Thyroid gland (tissue), 4 donors: ENCODE data around the gene FAM83B. TPM values are rescaled to one million over a fixed set of nuclear protein-coding genes. Genes with fewer than 3 reads are reported as not detected.
"Not testable (repeated sequence)": the region's sequence is repeated elsewhere in the genome, so short reads cannot be mapped to it uniquely, and the experiment has no call there.

ENCODE experiments used
- DNase-seq, 2 donors: peaks; one replicate each; pipeline ENCODE4 v3.0.0-alpha.2; 2019
- H3K27ac ChIP-seq, 3 donors: fragments of 200-600 bp; sonication (generic); 1 replicate in 2 of 3; 2 replicates in 1 of 3; pipeline ENCODE4 v1.5.1; 2016 to 2019; ENCODE audit warnings: mild to moderate bottlenecking in 1 of 3, moderate library complexity in 1 of 3
- H3K27me3 ChIP-seq: fragments of 200-600 bp; sonication (generic); one replicate; pipeline ENCODE4 v1.5.1; 2019
- H3K36me3 ChIP-seq, 2 donors: fragments of 200-600 bp; sonication (generic); one replicate each; pipeline ENCODE4 v1.5.1; 2016 to 2019
- H3K4me1 ChIP-seq, 2 donors: fragments of 200-600 bp; sonication (generic); one replicate each; pipeline ENCODE4 v1.5.1; 2017 to 2019
- H3K4me3 ChIP-seq, 3 donors: fragments of 200-600 bp; sonication (generic); replicated peaks in 1 of 3; 1 replicate in 2 of 3; 2 replicates in 1 of 3; pipeline ENCODE4 v1.5.1; 2016; ENCODE audit warnings: mild to moderate bottlenecking in 1 of 3
- H3K9me3 ChIP-seq: fragments of 200-600 bp; sonication (generic); one replicate; pipeline ENCODE4 v1.5.1; 2017
- POLR2A ChIP-seq, 2 donors: fragments of 450-650 bp; IDR thresholded peaks; one replicate each; pipeline ENCODE4 v1.6.1; 2017; ENCODE audit warnings: antibody characterized with exemption in 2 of 2, mild to moderate bottlenecking in 2 of 2, moderate library complexity in 1 of 2
- WGBS, 2 donors: methylation state at CpG; one replicate each; pipeline ENCODE4 v1.1.5; 2017; 5-methylcytosine and 5-hydroxymethylcytosine counted together
- intact Hi-C: fragments of 100-400 bp; cut with DNase I; formaldehyde crosslinking; loops from one replicate; pipeline ENCODE4 v1.15.1; 2023
- total RNA-seq, 4 donors: library from RNA; depleted of rRNA; stranded (reverse); fragments of >200 nt; gene quantifications; one replicate each; pipeline ENCODE4 v1.2.3, GENCODE V29; 2016
- TF ChIP-seq, protein P1 (sequence below), 6 experiments: fragments of 200-600 bp in 3 of 6; fragments of 450-650 bp in 3 of 6; sonication (generic) in 3 of 6; IDR thresholded peaks; one replicate each; pipeline ENCODE4 v1.5.1; 2016 to 2019; ENCODE audit warnings: antibody characterized with exemption in 6 of 6, mild to moderate bottlenecking in 2 of 6, inconsistent platforms in 1 of 6, moderate library complexity in 1 of 6

The FAM83B gene
- total RNA-seq, 4 donors from 2014 or later: 20.3 to 29.9 (median 23.5) TPM

DNA sequence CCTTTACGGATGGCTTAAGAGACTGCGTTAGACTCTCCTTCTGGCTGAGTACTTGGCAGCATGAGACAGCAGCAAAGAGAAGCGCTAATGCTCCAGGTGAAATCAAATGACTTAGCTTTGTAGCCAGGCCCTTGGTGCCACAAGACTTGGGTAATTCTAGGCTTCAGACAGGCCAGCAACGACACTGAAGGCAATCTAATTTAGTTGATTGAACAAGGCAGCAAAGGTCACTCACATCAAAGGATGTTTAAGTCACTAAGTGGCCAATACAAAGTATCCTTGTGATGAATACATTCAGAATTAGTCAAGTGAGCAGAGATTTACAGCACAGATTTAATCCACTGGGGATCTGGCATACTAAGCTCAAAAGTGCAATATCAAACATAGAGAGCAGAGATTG, 113.2 kb downstream of the FAM83B start:
- no peaks in the 10 kb centered on the region for H3K27me3 ChIP-seq
- no peaks in the 10 kb centered on the region for H3K4me1 ChIP-seq
- 54 to 66% methylated on average over 4 of the region's 4 CpGs for WGBS, 2 donors
- no peak overlapping the region for H3K4me3 ChIP-seq
- no peaks in the 10 kb centered on the region for H3K36me3 ChIP-seq
- intact Hi-C loops: no loop called here
- no peak for TF ChIP-seq POLR2A (IDR thresholded peaks at IDR 0.05)
- TF ChIP-seq, protein P1, sequence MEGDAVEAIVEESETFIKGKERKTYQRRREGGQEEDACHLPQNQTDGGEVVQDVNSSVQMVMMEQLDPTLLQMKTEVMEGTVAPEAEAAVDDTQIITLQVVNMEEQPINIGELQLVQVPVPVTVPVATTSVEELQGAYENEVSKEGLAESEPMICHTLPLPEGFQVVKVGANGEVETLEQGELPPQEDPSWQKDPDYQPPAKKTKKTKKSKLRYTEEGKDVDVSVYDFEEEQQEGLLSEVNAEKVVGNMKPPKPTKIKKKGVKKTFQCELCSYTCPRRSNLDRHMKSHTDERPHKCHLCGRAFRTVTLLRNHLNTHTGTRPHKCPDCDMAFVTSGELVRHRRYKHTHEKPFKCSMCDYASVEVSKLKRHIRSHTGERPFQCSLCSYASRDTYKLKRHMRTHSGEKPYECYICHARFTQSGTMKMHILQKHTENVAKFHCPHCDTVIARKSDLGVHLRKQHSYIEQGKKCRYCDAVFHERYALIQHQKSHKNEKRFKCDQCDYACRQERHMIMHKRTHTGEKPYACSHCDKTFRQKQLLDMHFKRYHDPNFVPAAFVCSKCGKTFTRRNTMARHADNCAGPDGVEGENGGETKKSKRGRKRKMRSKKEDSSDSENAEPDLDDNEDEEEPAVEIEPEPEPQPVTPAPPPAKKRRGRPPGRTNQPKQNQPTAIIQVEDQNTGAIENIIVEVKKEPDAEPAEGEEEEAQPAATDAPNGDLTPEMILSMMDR (IDR thresholded peaks at IDR 0.05): no peak
- DNase-seq: peak in 1 of 2 donors; percentile 3
- H3K9me3 ChIP-seq: no peaks in the 10 kb centered on the region
- H3K27ac ChIP-seq: no peak overlapping the region

DNA sequence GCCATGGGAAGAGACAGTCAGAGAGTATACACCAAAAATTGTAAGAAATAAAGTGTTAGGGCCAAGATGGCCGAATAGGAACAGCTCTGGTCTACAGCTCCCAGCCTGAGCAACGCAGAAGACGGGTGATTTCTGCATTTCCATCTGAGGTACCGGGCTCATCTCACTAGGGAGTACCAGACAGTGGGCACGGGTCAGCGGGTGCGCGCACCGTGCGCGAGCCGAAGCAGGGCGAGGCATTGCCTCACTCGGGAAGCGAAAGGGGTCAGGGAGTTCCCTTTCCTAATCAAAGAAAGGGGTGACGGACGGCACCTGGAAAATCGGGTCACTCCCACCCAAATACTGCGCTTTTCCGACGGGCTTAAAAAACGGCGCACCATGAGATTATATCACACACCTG, 114.8 kb downstream of the FAM83B start:
- H3K4me1 ChIP-seq, H3K4me3 ChIP-seq, H3K27me3 ChIP-seq, H3K27ac ChIP-seq, H3K36me3 ChIP-seq, intact Hi-C loops, DNase-seq, H3K9me3 ChIP-seq: not testable (repeated sequence)
- 94 to 97% methylated on average over 23 of the region's 23 CpGs for WGBS, 2 donors

GRCh38 chr6:54970337-54970736, 123.8 kb downstream of the FAM83B start:
- WGBS, 2 donors: 93 to 97% methylated on average over 3 of the region's 3 CpGs
- H3K27ac ChIP-seq: no peak overlapping the region
- intact Hi-C loops: no loop called here
- no peaks in the 10 kb centered on the region for H3K9me3 ChIP-seq
- H3K4me3 ChIP-seq: no peak overlapping the region
- no peak for TF ChIP-seq POLR2A (IDR thresholded peaks at IDR 0.05)
- TF ChIP-seq, protein P1 (IDR thresholded peaks at IDR 0.05): no peak
- no peak for DNase-seq
- H3K36me3 ChIP-seq: no peaks in the 10 kb centered on the region
- H3K4me1 ChIP-seq: no peaks in the 10 kb centered on the region
- H3K27me3 ChIP-seq: no peaks in the 10 kb centered on the region

DNA sequence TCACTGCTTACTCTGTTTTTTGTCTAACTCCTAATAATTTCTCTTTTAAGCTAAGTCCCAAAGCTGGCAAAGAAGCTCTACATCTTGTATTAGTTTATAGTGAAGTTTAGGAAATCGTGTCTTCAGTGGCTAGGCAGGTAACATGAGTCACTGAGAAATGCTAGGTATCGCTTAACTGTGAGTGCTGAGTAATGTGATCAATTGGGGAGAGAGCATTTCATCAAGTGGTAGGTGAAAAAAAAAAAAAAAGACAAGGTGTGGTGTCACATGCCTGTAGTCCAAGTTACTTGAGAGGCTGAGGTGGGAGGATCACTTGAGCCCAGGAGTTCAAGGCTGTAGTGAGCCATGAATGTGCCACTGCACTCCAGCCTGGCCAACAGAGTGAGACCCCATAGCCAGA, 125.3 kb downstream of the FAM83B start:
- no peaks in the 10 kb centered on the region for H3K4me1 ChIP-seq
- WGBS, 2 donors: 74 to 87% methylated on average over 2 of the region's 2 CpGs
- intact Hi-C loops: no loop called here
- TF ChIP-seq, protein P1 (IDR thresholded peaks at IDR 0.05): no peak
- TF ChIP-seq POLR2A (IDR thresholded peaks at IDR 0.05): no peak
- no peak for DNase-seq
- H3K27me3 ChIP-seq: no peaks in the 10 kb centered on the region
- no peak overlapping the region for H3K27ac ChIP-seq
- no peaks in the 10 kb centered on the region for H3K9me3 ChIP-seq
- no peaks in the 10 kb centered on the region for H3K36me3 ChIP-seq
- no peak overlapping the region for H3K4me3 ChIP-seq

- H3K27me3 ChIP-seq, DNase-seq, H3K36me3 ChIP-seq, intact Hi-C loops, H3K4me1 ChIP-seq, H3K9me3 ChIP-seq, H3K4me3 ChIP-seq, H3K27ac ChIP-seq: not testable (repeated sequence)
- 97% methylated on average over 5 of the region's 24 CpGs; no CpG with 5 or more reads in 1 of the 2 donors for WGBS, 2 donors
These were observed 132.6 kb downstream of the FAM83B start for GRCh38 chr6:54979161-54979560.

DNA sequence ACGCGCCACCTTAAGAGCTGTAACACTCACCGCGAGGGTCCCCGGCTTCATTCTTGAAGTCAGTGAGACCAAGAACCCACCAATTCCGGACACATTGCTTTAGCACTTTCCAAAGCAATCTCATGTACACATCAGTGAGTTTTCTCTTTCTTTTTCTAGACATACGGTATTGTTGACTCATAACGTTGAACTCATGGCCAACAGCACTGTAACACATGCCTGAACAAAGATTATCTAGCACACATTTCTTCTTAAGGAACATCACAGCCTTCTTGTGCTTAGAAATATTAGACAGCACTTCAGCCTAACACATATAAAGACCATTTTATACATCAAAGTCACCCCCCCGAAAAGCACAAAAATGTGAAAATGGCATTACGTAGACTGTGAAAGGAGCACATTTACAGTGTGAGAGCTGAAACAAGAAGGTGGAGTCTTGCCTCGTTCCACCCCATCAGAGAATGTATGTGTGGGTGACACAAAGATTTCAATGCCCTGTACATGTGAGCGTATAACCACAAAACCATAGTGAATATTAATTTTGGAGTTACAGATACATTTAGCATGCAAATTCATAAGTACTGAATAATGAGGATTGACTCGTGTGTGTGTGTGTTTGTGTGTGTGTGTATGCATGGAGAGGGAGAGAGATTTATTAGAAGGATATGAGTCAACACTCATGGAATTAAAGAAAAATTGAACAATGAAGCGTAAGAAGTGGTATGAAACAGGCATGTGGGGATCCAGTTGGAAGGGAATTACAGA, 134.1 kb downstream of the FAM83B start:
- H3K4me3 ChIP-seq: no peak overlapping the region
- intact Hi-C loops: no loop called here

More for the DNA sequence above, 134.1 kb downstream of the FAM83B start:
- no peaks in the 10 kb centered on the region for H3K27me3 ChIP-seq
- H3K4me1 ChIP-seq: no peaks in the 10 kb centered on the region
- H3K27ac ChIP-seq: no peak overlapping the region
- H3K9me3 ChIP-seq: no peaks in the 10 kb centered on the region
- TF ChIP-seq, protein P1 (IDR thresholded peaks at IDR 0.05): no peak
- TF ChIP-seq POLR2A (IDR thresholded peaks at IDR 0.05): no peak
- 92 to 96% methylated on average over 14 of the region's 14 CpGs for WGBS, 2 donors
- DNase-seq: no peak
- no peaks in the 10 kb centered on the region for H3K36me3 ChIP-seq
